Myocyte (in vitro differentiated cells): ENCODE data around the gene ARCN1. TPM values are rescaled to one million over a fixed set of nuclear protein-coding genes. Genes with fewer than 3 reads are reported as not detected.
"Not testable (repeated sequence)": the region's sequence is repeated elsewhere in the genome, so short reads cannot be mapped to it uniquely, and the experiment has no call there.

ENCODE experiments used
- DNase-seq: peaks from one replicate; pipeline ENCODE4 v3.0.0-alpha.2; 2012; ENCODE audit warnings: low read depth
- total RNA-seq: library from RNA; depleted of rRNA; stranded (reverse); fragments of >200 nt; gene quantifications from 2 replicates; pipeline ENCODE4 v1.2.3, GENCODE V29; 2014

The ARCN1 gene
- total RNA-seq, 1 donor from 2014 or later = 132 TPM

DNA sequence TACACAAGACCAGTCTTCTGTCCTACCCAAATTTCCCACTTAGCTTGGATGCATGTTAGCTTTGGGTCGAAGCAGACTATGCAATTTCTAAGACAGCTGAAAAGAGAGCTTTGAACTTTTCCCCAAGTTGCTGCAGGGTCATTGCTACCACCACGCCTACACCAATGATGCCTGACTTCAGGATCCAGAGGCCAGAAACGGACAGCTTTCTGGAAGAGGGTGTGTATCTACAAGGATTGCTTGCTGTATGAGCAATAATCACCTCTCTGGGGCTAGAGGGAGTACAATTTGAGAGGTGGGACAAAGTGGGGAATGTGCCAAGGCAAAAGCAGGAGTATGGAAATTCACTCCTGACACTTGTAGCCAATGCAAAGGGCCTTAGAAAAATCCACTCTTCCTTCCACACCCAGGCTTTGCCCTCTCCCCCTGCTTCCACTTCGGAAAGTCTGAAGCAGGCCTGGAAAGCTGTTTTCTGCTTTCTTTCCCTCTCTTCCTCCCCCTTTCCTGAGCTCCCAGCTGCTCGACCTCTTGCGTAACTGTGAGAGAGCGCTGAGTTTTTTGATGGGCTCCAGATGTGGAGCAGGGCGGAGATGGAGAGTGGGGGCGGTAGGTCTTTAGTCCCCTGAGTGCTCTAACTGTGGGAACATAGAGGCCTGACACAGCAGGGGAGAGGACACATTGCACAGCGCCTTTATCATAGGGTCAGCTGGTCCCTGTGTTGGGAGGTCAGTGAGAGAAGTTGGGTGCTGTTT lies 33.1 kb downstream of the ARCN1 start:
- DNase-seq = peak; percentile 85

DNA sequence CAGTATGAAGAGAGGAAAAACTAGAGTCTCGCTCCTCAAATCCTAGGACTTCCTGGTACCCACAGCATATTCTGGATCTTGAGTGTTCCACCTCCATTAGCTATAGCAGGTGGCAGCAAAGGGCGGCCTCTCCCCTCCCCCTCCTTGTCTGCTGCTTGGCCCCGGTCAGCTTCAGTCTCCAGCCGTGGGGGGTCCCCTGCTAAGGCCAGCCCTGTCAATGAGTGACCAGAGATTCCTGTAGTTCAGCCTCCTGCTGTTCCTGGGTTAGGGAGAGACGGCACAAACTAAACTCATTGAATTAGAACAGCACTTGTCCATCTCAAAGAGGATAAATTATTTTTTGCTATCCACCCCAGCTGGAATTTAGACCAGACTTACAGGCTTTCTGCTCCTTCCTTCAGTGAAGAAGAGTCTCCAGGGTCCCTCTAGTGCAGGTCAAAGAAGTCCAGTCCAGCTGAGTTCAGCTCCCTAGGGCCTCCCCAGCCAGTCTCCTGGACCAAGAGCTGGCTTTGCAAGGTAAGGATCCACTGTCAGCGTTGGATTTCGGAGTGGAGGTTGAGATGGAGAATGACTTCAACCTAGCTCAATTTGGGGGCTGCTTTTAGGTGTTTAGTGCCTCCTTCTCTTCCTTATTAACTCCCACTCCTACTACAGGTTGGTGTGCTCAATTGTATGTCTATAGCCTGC lies 34.1 kb downstream of the ARCN1 start:
- no peak for DNase-seq

DNA sequence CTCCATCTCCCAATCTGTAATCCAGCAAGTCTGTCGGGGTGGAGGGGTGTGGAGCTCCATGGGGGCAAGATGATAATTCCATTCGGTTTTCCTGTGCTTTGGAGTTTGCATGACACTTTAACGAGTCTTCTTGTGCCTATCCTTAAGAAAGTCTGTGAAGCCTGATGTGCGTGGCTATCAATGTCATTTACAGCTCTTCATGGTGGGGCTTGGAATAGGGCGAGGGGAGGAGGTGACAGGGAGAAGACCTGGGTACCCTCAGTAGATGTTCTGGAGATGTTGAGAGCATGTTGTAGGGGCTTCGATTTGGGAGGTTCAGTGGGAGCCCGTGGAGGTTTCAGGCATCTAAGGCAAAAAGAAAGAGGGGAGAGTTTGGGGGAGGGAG lies 34.6 kb downstream of the ARCN1 start:
- no peak for DNase-seq

DNA sequence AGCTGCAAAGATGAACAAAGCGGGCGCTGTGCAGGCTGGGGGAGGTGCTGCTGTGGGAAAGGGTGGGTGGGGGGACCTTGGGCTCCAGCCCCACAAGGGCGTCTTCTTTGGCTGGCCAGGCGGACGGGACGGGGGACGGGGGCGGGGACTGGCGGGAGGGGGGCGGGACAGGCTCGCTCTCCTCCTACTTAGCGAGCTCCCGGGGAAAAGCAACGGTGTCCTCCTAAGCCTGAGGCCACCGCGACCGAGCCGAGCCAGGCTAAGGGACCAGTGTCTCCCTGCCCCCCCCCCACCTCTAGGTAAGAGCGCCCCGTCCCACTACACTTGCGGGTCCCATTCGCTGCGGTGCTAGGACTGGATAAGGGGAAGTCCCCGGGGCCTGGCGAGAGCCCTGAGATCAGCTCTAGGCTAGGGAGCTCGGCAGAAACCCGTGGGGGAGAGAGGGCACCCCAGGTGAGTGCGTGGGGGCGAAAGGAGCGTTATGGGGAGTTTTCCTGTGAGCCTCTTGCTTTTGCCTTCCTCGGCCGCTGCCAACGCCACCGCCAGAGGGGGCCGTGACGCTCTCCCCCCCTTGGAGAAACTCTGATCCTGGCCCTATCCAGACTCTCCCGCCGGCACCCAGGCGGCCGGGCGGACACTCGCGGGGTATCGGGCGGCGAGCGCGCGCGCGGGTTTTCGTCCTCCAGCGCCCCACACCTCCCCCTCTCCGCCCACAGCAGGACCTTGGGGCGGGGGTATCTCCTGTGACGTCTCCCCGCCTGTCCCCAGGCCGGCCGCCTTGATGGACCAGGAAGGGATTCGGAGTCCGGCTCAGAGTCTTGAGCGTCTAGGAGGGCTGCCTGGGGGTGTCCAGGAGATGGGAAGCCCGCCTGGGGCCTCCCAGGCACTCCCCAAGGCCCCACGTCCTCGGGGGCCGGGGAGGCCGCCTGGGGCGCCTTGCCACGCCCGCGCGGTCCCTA lies 35.5 kb downstream of the ARCN1 start, which contains the start of gene PHLDB1:
PHLDB1 (plus strand) TSS at position 215 of the 959 bp plus-strand sequence. CDS start 6,222 bp downstream, outside the sequence.
- peak; percentile 76 for DNase-seq

DNA sequence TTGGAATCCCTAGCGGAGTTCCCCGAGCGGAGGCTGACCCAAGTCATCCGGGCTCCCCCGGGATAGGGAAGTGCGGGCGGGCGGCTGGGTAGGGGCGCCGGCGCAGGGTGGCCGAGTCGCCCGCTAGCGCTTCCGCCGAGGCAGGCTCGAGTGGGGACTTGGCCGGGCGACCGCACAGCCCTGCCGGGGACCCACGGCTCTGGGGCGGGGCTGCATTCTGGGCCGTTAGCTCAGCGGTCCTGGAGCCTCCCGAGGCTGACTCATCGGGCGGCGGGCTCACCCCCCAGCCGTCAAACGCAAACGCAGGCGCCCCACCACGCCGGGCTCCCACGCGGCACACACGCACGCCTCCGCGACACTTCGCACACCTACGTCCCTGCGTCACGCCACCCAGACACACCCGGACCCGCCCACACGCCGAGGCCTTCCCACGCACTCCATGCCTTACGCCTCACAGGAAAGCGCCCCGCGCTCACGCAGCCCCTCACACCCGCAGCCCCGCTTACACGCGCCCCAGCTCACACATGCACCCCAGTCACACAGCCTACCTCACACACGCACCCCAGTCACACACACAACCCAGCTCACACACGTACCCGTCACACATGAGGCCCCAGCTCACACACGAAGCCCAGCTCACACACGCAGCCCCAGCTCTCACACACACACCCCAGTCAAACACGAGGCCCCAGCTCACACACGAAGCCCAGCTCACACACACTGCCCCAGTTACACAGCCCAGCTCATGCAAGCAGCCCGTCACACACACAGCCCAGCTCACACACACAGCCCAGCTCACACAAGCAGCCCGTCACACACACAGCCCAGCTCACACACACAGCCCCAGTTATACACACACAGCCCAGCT lies 36.4 kb downstream of the ARCN1 start:
- peak; percentile 80 for DNase-seq

DNA sequence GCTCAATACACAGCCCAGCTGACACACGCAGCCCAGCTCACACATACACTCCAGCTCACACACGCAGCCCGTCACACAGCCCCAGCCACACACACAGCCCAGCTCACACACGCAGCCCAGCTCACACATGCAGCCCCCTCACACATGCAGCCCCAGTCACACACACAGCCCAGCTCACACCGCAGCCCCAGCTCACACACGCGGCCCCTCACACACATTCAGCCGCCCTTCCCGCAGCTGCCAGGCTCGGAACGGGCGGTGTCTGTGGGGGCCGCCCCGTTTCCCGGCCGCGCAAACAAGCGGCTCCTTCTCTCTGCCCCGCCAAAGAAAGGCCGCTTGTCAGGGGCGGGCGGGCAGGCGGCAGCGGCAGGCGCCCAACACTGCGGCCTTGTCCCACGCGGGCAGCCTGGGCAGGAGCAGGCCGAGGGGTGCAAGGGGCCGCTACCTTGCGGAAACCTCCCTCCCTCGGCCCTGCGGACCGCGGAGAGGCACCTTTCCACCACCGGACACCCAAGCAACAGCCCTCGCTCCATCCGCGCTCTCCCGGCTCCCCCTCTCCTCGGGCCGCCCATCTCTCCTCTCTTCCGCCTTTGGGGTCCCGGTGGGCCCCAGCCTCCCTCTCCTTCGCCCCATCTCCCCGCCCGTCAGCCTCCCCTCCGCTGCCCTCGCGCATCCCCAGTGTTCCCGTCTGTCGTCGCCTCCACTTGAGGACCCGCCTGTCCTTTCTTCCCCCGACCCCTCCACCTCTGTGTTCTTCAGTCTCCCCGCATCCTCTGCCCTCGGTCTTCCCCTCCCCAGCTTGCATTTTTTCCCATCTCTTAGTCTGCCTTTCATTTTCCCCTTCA lies 37.4 kb downstream of the ARCN1 start:
- DNase-seq = no peak

DNA sequence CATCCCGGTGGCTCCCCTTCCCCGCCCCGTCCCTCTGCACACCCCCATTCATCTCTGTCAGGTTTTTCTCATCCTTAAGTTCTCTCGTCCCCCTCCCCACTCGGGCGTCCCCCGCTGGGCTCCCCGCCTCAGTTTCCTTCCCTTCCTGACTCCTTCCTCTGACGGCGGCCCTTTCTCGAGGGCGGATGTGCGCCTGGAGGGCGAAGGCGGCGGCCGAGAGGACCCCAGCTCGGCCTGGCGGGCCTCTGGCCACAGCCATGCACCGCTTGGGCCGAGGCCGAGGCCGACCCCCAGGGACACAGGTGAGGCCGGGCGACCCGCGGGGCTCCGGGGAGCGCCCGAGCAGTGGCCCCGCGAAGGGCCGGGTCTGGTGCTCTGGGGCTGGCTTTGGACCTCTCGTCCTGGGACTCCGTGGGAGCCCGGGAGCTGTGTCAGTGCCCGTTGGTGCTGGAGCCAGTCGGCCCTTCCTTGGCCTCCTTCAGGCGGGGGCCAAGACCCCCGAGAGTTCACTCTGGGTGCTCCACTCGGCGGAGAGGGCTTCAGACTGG lies 38.1 kb downstream of the ARCN1 start:
- DNase-seq = no peak

DNA sequence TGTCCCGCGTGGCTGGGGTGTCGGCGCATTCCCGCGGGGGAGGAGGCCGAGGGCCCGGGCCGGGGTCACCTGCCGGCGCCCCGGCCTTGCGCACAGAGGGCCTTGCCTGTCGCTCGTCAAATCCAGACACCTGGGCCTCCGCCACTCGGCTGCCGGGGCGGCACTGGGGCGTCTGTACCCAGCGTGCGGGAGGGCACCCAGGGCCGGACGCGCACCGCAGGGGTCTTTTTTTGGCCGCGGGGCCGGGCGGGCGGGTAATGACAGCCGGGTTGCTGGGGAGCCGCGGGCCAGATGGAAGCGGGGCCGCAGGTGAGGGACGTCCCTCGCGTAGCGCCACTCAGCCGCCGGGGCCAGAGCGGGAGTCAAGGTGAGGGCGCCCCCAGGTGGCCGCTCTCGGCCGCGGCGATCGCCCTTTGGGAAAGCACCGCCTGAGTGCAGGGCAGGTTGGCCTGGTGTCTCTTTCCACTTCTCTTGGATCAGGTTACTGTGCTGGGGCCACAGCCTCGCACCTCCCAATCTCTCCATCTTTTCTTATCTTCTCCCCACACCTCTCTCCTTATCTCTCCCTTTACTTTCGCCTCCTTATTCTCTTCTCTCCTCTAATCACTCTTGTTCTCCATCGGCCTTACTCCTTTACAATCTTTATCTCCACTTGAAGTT lies 38.7 kb downstream of the ARCN1 start:
- no peak for DNase-seq

DNA sequence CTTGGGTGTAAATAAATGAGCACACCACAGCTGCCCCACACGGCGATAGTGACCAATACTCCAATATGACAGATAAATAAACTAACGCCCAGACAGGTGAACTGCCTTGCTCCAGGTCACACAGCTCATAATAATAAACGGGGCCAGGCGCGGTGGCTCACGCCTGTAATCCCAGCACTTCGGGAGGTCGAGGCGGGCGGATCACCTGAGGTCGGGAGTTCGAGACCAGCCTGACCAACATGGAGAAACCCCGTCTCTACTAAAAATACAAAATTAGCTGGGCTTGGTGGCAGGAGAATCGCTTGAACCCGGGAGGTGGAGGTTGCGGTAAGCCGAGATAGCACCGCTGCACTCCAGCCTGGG lies 39.2 kb downstream of the ARCN1 start:
- not testable (repeated sequence) for DNase-seq

DNA sequence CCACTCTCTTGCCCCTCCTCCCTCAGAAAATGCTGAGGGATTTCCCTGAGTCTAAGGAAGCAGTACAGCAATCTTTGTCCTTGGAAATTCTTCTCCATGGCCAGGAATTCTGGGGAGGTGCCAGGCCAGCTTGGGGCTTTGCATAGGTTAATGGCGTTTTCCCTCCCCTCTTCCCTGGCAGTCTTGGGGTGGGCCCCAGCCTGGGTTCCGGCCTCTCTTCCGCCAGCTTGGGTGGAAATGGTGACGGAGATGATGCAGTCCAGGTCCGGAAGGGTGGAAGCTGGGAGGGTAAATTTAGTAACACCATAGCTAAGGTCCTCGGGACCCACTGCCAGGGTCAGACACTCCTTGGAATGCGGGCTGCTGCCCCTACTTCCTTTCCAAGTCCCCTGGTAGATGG lies 40.2 kb downstream of the ARCN1 start:
- DNase-seq = no peak

DNA sequence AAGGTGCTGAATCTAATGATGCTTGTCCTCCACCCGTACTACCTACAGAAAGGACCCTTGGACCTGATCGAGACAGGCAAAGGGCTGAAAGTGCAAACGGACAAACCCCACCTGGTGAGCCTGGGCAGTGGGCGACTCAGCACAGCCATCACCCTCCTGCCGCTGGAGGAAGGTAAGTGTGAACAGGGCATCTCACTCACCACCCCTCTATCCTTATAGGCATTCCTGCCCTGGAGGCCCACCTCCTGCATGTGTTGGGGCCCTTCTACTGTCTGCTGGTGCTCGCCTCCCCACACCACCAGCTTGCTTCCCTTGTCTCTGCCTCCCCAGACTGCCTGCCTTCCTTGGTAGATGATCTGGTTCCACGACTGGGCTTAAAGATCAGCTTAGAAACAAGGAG lies 42.3 kb downstream of the ARCN1 start:
- DNase-seq = no peak

DNA sequence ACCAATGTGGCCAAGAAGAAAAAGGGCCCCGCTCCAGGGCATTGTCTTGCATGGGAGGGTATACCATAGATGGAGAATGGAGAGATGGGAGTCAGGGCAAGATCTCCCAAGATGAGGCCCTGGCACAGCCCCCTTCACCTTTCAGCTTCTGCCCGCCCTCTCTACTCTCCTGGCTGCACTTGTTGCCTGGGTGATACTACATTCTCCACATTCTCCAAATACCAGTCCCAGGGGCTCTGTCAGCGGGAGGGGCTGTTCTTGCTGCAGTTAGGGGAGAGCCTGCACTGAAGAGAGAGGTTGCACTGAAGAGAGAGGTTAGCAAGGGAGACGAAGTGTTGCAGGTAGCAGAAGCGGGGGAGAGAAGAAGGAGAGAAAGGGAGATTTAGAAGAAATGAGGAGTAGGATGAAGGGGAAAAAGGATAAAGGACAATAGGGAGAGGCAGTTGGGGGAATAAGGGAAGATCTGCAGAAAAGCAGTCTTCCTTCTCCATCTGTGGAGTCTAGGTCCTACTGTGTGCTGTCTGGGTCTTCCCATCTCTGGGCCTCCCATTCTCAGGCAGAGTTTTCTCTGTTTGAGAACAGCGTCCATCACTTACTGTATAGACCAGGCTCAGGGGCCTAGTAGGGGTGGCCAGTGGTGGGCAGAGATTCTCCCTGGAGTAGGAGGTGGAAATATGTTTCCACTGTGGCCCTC lies 43.2 kb downstream of the ARCN1 start:
- DNase-seq = no peak

DNA sequence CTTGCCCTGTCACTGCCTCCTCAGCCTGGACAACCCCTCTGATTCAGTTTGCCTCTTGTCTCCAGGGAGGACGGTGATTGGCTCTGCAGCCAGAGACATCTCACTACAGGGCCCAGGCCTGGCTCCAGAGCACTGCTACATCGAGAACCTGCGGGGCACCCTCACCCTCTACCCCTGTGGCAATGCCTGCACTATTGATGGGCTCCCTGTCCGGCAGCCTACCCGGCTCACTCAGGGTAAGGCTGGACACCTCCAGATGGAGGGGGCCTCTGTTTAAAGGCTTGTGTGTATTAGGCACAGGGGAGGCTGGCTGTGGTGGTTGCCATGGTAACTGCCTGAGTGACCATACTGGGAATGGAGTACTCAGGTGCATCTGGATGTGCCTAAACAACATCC lies 43.8 kb downstream of the ARCN1 start:
- no peak for DNase-seq

DNA sequence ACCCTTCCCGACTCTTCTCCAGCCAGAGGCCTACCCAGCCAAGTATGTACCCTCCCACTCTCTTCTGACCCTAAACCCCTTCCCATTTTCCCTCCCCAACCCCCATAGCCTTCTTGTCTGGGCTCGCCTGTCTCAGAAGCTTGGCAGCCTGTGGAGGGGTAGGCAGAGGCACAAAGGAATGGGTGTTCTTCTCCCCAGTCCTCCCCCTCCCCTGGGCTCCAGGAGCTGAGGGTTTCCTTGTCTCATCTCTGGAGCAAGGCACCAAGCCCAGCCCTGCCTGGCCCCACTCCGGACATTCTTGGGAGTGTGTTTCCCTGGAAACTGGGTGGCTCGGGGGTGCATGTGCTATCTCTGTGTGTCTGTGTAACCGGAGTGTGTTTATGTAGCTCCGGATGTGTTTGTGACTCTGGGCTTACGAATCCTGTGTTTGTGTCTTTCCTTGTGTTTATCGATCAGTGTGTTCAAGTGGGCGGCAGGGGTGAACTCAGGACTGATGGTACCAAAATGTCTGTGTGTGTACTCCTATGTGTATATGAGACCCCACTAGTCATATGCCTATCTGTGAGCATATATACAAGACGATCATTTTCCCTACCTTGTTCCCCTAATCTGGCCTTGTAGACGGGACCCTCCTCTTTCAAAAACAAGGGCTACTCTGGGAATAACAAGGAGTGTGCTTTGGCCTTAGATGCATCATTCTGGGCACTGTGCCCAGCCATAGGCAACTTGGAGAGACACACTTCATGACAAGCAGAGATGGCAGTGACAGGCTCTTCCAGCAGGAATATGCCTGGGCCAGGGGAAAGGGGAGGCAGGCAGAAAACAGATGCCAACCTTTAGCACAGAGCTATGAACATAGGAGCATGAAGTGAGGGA lies 46.1 kb downstream of the ARCN1 start:
- peak; percentile 63 for DNase-seq

DNA sequence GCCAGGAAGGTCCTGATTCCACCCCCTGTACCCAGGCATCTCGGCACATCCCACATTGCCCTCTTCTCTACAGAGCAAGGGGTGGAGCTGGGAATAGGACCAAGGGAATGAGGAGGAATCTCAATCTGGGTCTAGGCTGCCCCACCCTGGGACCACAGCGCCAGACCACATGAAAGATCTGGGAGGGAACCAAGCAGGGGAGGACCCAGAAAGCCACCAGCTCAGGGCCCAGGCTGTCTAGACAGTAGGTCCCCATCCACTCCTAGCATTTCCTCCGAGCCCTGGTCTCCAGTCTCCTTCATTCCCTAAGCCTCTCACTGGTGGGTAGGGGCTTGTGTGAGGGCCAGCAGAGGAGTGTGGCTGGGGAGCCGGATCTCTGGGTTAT lies 46.8 kb downstream of the ARCN1 start:
- peak; percentile 96 for DNase-seq

DNA sequence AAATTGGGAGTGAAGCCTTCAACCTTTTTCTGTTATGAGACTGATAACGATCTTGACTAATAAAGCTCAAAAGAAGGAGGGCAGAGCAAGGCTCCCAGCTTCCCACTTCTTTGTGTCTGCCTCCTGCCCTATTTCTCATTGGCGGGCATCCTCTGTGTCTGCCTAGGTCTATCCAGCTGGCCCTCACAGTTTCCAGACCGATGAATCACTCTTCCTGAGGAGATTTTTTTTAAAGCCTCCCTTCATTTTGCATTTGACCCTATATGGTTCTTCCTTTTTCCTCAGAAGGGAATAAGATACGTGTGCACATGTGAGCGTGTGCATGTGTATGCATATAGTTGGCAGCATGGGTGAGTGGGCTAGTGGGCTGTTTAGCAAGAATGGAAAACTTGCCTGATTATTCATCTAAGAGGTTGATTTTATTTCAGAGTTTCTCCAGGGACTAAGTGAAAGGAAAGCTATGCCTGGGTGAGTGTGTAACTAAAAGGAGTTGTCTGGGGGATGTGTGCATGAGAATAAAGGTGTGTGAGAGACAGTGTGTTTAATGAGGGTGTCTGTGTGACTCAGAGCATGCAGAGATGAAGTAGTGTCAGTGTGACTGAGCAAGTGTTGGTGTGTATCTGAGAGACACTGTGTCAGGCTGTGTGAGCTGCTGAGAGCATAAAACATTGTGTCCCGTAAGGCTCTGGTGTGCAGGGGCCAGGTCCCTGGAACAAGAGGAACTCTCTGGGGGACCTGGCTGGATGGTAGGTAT lies 47.4 kb downstream of the ARCN1 start:
- peak; percentile 92 for DNase-seq
